Nephron progenitor cell (in vitro differentiated cells): ENCODE data around the gene CACNA1H.

Source experiments
- DNase-seq: peaks from one replicate; pipeline ENCODE4 v3.0.0; 2021
- H3K27ac Mint-ChIP-seq: 2 replicates; pipeline ENCODE4 v1.8.0; 2021; ENCODE audit warnings: mild to moderate bottlenecking, moderate library complexity, mixed read lengths
- H3K27me3 Mint-ChIP-seq: 2 replicates; pipeline ENCODE4 v1.8.0; 2021; ENCODE audit warnings: mild to moderate bottlenecking, low read depth, mixed read lengths; ENCODE audit not compliant: poor library complexity
- H3K36me3 Mint-ChIP-seq: 2 replicates; pipeline ENCODE4 v1.8.0; 2021; ENCODE audit warnings: low read depth, mixed read lengths
- H3K4me1 Mint-ChIP-seq: 2 replicates; pipeline ENCODE4 v1.8.0; 2021; ENCODE audit warnings: mixed read lengths
- H3K4me3 Mint-ChIP-seq: 2 replicates; pipeline ENCODE4 v1.8.0; 2021; ENCODE audit warnings: mild to moderate bottlenecking, moderate library complexity, mixed read lengths
- H3K9me3 Mint-ChIP-seq: 2 replicates; pipeline ENCODE4 v1.8.0; 2021; ENCODE audit warnings: mild to moderate bottlenecking, moderate library complexity, mixed read lengths
- TF ChIP-seq, protein P1 (sequence below): fragments of 200-600 bp; sonication (generic); IDR thresholded peaks from 2 replicates; pipeline ENCODE4 v1.5.0; 2021; ENCODE audit warnings: antibody characterized with exemption

The CACNA1H gene

DNA sequence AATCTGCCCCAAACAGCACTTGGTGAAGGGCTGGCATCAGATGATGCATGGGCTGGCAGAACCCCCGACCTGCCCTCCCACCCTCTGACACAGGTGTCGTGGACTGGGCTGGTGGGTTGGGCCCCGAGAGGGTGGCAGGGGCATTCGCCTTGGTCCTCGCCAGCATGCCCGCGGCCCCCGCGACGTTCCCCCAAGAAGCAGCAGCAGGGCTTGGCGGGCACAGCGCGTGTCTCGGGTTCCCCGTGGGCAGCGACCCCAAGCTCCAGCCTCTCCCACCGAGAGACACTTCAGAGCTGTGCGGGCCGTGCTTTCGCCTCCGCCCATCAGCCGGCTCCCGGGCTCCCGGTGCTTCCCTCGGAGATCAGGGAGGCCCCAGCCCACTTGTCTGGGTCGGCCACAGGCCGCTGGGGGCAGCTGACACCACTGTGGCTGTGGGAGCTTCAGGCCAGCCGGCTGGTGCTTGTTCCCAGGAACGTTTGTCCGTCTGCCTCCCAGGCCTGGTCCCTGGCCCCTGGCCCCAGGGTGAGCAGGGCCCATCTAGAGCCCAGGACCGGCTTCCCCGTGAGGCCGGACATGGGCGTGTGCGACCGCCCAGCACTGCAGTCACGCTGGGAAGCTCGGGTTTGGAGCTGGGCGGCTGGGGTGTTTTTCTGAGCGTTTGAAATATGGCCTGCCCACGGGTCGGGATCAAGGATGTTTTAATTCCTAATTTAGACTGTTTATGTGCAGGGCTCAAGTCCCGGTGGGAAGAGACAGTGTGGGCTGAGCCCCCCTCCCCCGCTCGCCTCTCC is 16.6 kb downstream of the CACNA1H start:
- no peak overlapping the region for H3K27ac Mint-ChIP-seq
- H3K9me3 Mint-ChIP-seq = no peaks in the 10 kb centered on the region
- no peak overlapping the region for H3K4me3 Mint-ChIP-seq
- peaks cover 5% of the 10 kb centered on the region for H3K36me3 Mint-ChIP-seq
- TF ChIP-seq, protein P1, sequence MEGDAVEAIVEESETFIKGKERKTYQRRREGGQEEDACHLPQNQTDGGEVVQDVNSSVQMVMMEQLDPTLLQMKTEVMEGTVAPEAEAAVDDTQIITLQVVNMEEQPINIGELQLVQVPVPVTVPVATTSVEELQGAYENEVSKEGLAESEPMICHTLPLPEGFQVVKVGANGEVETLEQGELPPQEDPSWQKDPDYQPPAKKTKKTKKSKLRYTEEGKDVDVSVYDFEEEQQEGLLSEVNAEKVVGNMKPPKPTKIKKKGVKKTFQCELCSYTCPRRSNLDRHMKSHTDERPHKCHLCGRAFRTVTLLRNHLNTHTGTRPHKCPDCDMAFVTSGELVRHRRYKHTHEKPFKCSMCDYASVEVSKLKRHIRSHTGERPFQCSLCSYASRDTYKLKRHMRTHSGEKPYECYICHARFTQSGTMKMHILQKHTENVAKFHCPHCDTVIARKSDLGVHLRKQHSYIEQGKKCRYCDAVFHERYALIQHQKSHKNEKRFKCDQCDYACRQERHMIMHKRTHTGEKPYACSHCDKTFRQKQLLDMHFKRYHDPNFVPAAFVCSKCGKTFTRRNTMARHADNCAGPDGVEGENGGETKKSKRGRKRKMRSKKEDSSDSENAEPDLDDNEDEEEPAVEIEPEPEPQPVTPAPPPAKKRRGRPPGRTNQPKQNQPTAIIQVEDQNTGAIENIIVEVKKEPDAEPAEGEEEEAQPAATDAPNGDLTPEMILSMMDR = no peak
- peaks cover 37% of the 10 kb centered on the region for H3K4me1 Mint-ChIP-seq
- H3K27me3 Mint-ChIP-seq = peaks cover 6% of the 10 kb centered on the region
- peak; percentile 51 for DNase-seq

DNA sequence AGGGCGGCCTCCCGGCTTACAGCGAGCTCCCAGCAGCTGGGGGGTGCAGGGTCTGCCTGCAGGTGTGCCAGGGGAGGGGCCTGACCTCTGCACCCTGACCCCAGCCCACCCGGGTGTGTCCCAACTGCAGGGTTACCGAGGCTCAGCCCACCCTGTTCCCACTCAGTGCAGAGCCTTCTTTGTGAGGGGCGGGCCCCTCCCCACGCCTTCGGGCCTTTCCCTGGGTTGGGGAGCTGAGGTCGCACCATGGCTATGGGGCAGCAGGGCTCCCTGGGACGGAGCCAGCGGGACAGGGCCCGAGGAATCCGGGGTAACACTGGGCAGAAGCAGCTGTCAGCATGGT is 17.1 kb downstream of the CACNA1H start:
- DNase-seq = no peak
- H3K36me3 Mint-ChIP-seq = peaks cover 5% of the 10 kb centered on the region
- H3K4me1 Mint-ChIP-seq = peaks cover 31% of the 10 kb centered on the region
- H3K4me3 Mint-ChIP-seq = no peak overlapping the region
- H3K9me3 Mint-ChIP-seq = no peaks in the 10 kb centered on the region
- TF ChIP-seq, protein P1 = no peak
- no peak overlapping the region for H3K27ac Mint-ChIP-seq
- peaks cover 6% of the 10 kb centered on the region for H3K27me3 Mint-ChIP-seq

DNA sequence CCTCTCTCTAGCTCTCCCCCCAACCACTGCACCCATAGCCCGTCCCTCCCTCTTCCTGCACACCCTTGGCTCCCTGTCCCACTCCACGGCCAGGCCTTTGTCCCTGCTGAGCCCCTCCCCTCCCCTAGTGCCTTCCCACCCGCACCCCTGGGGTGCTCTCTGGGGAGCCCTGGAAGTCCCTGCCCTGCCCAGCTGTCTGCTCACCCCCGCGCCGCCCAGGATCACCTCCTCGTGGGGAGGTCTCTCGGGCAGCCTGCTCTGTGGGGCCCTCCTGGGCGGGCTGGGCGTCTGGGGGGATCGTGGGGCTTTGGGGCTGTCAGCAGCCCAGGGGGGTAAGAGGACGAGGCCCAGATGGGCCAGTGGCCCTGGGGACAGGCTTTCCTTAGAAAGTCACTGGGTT is 18.1 kb downstream of the CACNA1H start:
- Mint-ChIP-seq H3K4me1 (peaks cover 30% of the 10 kb centered on the region), H3K9me3 (no peaks in the 10 kb centered on the region)

DNA sequence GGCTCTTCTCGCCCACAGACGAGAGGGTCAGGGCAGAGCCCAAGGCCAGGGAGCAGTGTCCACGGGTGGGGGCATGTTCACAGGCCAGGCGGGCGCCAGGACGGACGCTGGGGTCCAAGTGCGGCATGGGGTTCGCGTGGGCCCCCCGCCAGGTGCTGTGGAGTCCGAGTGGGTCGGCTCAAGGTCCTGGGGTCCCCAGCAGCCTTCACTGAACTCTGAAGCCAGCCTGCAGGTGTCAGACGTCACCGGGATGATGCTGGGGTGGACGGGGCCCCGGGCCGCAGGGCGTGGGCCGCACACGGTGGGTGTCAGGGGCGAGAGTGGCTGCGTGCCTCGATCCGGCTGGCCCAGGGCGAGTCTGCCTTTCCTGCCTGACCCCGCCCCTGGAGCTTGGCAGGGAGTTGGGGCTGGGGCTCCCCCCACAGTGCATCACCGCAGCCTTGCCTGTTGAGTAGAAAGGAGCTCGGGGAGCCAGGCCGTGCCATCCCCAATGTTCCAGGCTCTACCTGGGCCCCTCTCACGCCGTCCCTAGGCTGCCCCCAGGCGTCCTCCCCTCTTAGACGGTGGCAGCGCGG is 19.0 kb downstream of the CACNA1H start:
- DNase-seq = no peak
- Mint-ChIP-seq H3K4me1 (peaks cover 22% of the 10 kb centered on the region), H3K27ac (no peak overlapping the region), H3K9me3 (no peaks in the 10 kb centered on the region), H3K36me3 (no peaks in the 10 kb centered on the region), H3K27me3 (no peaks in the 10 kb centered on the region), H3K4me3 (no peak overlapping the region)
- TF ChIP-seq, protein P1 = no peak

More for the DNA sequence above, 18.1 kb downstream of the CACNA1H start:
- peaks cover 5% of the 10 kb centered on the region for H3K36me3 Mint-ChIP-seq
- no peak overlapping the region for H3K27ac Mint-ChIP-seq
- no peak for DNase-seq
- H3K27me3 Mint-ChIP-seq = peaks cover 6% of the 10 kb centered on the region
- TF ChIP-seq, protein P1 = no peak
- H3K4me3 Mint-ChIP-seq = no peak overlapping the region

DNA sequence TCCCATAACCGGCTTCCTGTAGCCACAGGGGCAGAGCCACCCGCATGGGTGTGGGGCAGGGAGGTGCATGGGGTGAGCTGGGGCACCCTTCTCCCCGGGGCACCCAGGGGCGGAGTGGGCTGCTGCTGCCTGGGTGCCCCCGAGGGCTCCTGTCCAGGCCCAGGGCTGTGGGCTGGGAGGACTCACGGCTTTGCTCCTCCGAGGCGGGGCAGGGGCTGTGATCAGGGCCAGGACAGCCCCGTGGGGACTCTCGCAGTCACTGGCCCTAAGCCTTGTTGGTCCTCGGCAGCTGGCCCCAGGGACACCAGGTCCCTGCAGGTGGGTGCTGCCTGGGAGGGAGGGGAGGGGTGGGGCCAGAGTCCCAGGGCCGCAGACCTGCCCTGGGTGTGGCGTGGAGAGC is 19.7 kb downstream of the CACNA1H start:
- H3K27ac Mint-ChIP-seq = no peak overlapping the region
- H3K27me3 Mint-ChIP-seq = no peaks in the 10 kb centered on the region
- H3K4me1 Mint-ChIP-seq = peaks cover 18% of the 10 kb centered on the region
- no peak overlapping the region for H3K4me3 Mint-ChIP-seq
- H3K9me3 Mint-ChIP-seq = no peaks in the 10 kb centered on the region
- DNase-seq = no peak
- H3K36me3 Mint-ChIP-seq = no peaks in the 10 kb centered on the region
- TF ChIP-seq, protein P1 = no peak
